Epidermal melanocyte (primary cell): ENCODE measurements around the gene HARS2.
"Not testable (repeated sequence)": the region's sequence is repeated elsewhere in the genome, so short reads cannot be mapped to it uniquely, and the experiment has no call there.

Experiments used
- DNase-seq: peaks from one replicate; pipeline ENCODE4 v3.0.0; 2011; ENCODE audit warnings: low spot score; ENCODE audit not compliant: insufficient read length

The HARS2 gene

GRCh38 chr5:140696891-140697492, 5.7 kb downstream of the HARS2 start:
- no peak for DNase-seq

GRCh38 chr5:140700177-140701144, 9.2 kb downstream of the HARS2 start, which contains the start of gene ZMAT2:
ZMAT2 (plus strand) TSS chr5:140700447; CDS start chr5:140700461, 14 bp downstream.
- peak; percentile 92 for DNase-seq

DNA sequence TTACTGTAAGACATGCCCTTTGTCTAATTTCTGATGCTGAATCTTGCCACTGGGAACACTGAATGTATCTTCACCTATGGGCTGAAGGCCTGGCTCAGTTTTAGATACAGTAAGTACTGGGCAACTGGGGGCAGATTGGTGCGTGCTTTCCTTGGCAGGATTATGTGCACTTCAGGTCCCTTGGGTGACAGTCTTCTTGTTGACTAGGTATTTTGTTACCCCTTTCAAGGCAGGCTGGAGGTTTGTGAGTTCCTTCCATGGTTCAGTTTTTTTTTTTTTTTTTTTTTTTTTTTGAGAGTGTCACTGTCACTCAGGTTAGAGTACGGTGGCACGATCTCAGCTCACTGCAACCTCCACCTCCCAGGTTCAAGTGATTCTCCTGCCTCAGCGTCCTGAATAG, 16.6 kb downstream of the HARS2 start:
- no peak for DNase-seq

DNA sequence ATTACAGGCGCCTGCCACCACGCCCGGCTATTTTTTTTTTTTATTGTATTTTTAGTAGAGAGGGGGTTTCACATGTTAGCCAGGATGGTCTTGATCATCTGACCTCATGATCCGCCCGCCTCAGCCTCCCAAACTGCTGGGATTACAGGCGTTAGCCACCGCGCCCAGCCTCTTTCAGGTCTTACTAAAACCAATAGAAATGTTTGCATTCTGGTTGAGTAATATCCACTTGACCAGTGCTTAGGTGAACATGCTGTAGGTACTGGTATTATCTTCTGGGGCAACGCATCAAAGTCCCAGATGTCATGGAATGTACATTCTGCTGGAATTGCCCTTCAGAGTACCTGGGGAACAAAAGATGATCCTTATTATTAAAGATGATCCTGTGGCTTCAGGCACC, 17.5 kb downstream of the HARS2 start:
- not testable (repeated sequence) for DNase-seq

- DNase-seq, result peak; percentile 61
These were observed 19.8 kb downstream of the HARS2 start for GRCh38 chr5:140710899-140711552.

DNA sequence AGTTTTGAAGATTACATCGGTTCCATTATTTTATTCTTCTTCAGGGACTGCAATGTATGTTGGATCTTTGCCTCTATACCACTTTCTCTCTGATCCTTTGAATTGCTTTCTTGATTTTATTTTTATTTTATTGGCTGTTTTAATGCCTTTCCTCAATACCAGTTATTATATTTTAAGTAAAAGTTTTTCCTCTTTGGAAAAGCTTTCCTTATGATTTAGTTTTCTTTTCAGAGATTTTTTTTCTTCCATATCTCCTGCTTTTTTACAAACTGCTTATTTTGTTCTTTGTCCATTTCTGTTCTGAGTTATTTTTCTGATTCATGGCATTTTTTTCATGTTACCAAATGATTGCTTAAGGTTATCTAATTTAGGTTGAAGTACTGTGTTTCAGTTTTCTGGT, 20.5 kb downstream of the HARS2 start:
- no peak for DNase-seq

DNA sequence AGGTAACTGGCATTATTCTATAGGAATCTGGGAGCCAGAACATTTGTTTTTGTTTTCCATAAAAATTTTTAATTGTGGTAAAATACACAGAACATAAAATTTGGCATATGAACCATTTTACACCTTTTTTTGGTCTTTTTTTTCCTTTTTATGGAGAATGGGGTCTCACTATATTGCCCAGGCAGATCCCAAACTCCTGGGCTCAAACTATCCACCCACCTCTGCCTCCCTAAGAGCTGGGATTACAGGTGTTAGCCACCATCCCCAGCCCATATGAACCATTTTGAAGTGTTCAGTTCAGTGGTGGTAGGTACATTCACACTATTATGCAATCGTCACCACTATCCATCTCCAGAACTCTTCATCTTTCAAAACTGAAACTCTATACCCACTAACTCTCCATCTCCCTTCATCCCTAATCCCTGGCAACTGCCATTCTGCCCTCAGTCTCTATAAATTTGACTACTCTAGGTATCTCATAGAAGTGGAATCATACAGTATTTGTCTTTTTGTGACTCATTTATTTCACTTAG, 22.4 kb downstream of the HARS2 start:
- no peak for DNase-seq

GRCh38 chr5:140716238-140716637, 25.0 kb downstream of the HARS2 start:
- DNase-seq, result not testable (repeated sequence)

- DNase-seq, result no peak
These were observed 27.0 kb downstream of the HARS2 start for GRCh38 chr5:140718266-140718592.

DNA sequence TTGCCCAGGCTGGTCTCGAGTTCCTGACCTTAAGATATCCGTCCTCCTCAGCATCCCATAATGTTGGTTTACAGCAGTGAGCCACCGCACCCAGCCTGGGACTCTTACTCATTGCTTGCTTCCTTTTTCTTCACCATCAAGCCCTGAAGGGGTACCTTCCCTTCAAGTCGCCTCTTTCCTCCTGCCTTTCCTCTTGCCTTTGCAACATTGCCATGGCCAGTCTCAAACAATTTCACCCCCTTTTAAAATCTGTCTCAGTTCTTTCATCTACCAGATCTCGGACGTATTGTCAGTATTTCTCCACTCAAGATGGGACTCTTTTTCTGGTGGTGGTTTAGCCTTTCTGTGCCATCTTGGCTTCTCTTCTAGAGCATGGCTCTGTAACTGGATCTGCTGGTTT, 29.5 kb downstream of the HARS2 start:
- DNase-seq, result not testable (repeated sequence)

GRCh38 chr5:140721395-140721794, 30.1 kb downstream of the HARS2 start:
- not testable (repeated sequence) for DNase-seq

- DNase-seq, result peak; percentile 17
These were observed 34.7 kb downstream of the HARS2 start for GRCh38 chr5:140725799-140726471.

DNA sequence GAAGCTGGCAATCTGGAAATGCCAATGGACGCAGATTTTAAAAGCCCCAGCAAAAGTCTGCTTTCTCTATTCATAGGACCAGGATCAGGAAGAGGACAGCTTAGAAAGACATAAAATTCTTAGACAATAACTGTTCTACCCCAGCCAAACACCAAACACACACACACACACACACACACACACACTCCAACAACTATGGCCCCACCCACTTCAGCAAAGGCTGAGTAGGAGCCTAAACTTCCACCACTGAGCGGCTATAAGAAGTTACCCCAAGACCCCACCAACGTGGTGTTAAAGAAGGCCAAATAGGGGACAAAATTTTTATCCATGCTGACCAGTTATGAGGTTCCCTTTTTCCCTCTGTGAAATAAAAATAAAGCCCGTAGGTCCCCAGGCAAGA, 41.8 kb downstream of the HARS2 start:
- no peak for DNase-seq

- no peak for DNase-seq
These were observed 43.1 kb downstream of the HARS2 start for GRCh38 chr5:140734354-140734753.

DNA sequence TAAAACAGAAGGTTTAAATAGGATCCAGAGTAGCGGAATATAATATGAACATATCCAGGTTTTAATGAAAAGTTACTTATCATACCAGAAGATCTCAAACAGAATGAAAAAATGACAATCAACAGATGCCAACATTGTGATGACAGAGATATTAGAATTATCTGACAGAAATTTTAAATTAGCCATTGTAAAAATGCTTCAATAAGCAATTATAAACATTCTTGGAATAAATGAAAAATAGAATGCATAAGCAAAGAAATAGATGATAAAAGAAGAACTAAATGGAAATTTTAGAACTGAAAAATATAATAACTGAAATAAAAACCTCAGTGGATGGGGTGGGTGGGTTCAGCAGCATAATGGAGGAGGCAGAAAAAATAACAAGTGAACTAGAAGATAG, 46.2 kb downstream of the HARS2 start:
- no peak for DNase-seq

GRCh38 chr5:140741967-140742366, 50.7 kb downstream of the HARS2 start:
- DNase-seq, result no peak
